IMR-90 (cell line): Measurements from ENCODE around the gene SRPRA. TPM values are rescaled to one million over a fixed set of nuclear protein-coding genes. Genes with fewer than 3 reads are reported as not detected.
A peak's percentile ranks its signal among the peaks of the same experiment; 100 is the strongest.

Source experiments
- ATAC-seq: fragments of 200-7000 bp; cut with Tn5 transposase; 2 replicates; pipeline ENCODE4 v1.9.1; 2020; ENCODE audit warnings: low read depth, mild to moderate bottlenecking, moderate library complexity
- BruUV-seq: library from RNA; stranded (reverse); fragments of 400-500 nt; replicated peaks from 2 replicates; lab custom pipeline; 2021; lab: Mats Ljungman, UMichigan
- CTCF ChIA-PET: fragments of 300-600 bp; formaldehyde crosslinking; extraction: SDS; loops from one replicate; lab custom pipeline; 2021; ENCODE audit warnings: antibody characterized with exemption; lab: Yijun Ruan, JAX
- POLR2A ChIA-PET: fragments of 300-600 bp; sonication (Branson Sonifier 250); formaldehyde crosslinking; loops from one replicate; lab custom pipeline; 2022; ENCODE audit warnings: antibody characterized with exemption; ENCODE audit not compliant: unreplicated experiment; lab: Charles Lee
- DNase-seq: peaks from one replicate; pipeline ENCODE4 v3.0.0; 2013
- H2AFZ ChIP-seq: replicated peaks from 2 replicates; pipeline ENCODE3; 2013; ENCODE audit warnings: low read length, mild to moderate bottlenecking; ENCODE audit not compliant: poor library complexity
- H2AK5ac ChIP-seq: 2 replicates; pipeline ENCODE4 v1.6.1; 2013; ENCODE audit warnings: low read depth, low read length, inconsistent platforms
- H2AK9ac ChIP-seq: replicated peaks from 2 replicates; pipeline ENCODE3; 2013; ENCODE audit warnings: mild to moderate bottlenecking, low read depth, low read length, moderate library complexity; ENCODE audit not compliant: poor library complexity
- H2BK120ac ChIP-seq: 2 replicates; pipeline ENCODE4 v1.6.1; 2013; ENCODE audit warnings: low read depth, low read length, inconsistent platforms
- H2BK15ac ChIP-seq: 3 replicates; pipeline ENCODE4 v1.6.1; 2013; ENCODE audit warnings: low read depth, low read length, inconsistent platforms
- H2BK20ac ChIP-seq: 2 replicates; pipeline ENCODE4 v1.6.1; 2013; ENCODE audit warnings: low read depth, mild to moderate bottlenecking, inconsistent platforms, low read length, moderate library complexity
- H2BK5ac ChIP-seq: 2 replicates; pipeline ENCODE4 v1.6.1; 2013; ENCODE audit warnings: mild to moderate bottlenecking, low read depth, low read length, inconsistent platforms; ENCODE audit not compliant: poor library complexity, severe bottlenecking
- H3K14ac ChIP-seq: replicated peaks from 2 replicates; pipeline ENCODE4 v1.6.1; 2013; ENCODE audit warnings: low read depth, low read length, inconsistent platforms
- H3K18ac ChIP-seq: 2 replicates; pipeline ENCODE4 v1.6.1; 2013; ENCODE audit warnings: low read depth, low read length, control low read depth
- H3K23ac ChIP-seq: 2 replicates; pipeline ENCODE4 v1.6.1; 2013; ENCODE audit warnings: low read depth, low read length, inconsistent platforms
- H3K27ac ChIP-seq: 2 replicates; pipeline ENCODE4 v1.5.1; 2013; ENCODE audit warnings: mild to moderate bottlenecking, control low read depth, low read length; ENCODE audit not compliant: insufficient read depth
- H3K27me3 ChIP-seq: 2 replicates; pipeline ENCODE4 v1.6.1; 2013; ENCODE audit warnings: low read length; ENCODE audit not compliant: control insufficient read depth, insufficient read depth
- H3K36me3 ChIP-seq: 2 replicates; pipeline ENCODE4 v1.6.1; 2013; ENCODE audit warnings: low read length, mixed read lengths; ENCODE audit not compliant: control insufficient read depth, insufficient read depth
- H3K4ac ChIP-seq: 2 replicates; pipeline ENCODE4 v1.6.1; 2013; ENCODE audit warnings: low read depth, low read length, inconsistent platforms
- H3K4me1 ChIP-seq: 2 replicates; pipeline ENCODE4 v1.6.1; 2013; ENCODE audit warnings: low read length, mixed read lengths; ENCODE audit not compliant: control insufficient read depth, insufficient read depth
- H3K4me2 ChIP-seq: 2 replicates; pipeline ENCODE4 v1.6.1; 2013; ENCODE audit warnings: low read depth, mild to moderate bottlenecking, control low read depth, low read length, moderate library complexity
- H3K4me3 ChIP-seq: 2 replicates; pipeline ENCODE4 v1.5.1; 2013; ENCODE audit warnings: low read depth, mild to moderate bottlenecking, control low read depth, low read length, moderate library complexity; ENCODE audit not compliant: insufficient read depth
- H3K56ac ChIP-seq: 2 replicates; pipeline ENCODE4 v1.6.1; 2013; ENCODE audit warnings: low read length, inconsistent platforms; ENCODE audit not compliant: insufficient read depth; ENCODE audit errors: extremely low read depth
- H3K79me1 ChIP-seq, 2 experiments: 2 replicates each; pipeline ENCODE4 v1.6.1; 2013; ENCODE audit warnings: low read length in 2 of 2, inconsistent platforms in 1 of 2, low read depth in 1 of 2
- H3K9ac ChIP-seq: 2 replicates; pipeline ENCODE4 v1.6.1; 2013; ENCODE audit warnings: low read depth, low read length, control low read depth
- H3K9me1 ChIP-seq: 2 replicates; pipeline ENCODE4 v1.6.1; 2013; ENCODE audit warnings: low read length, inconsistent platforms; ENCODE audit not compliant: insufficient read depth
- H3K9me3 ChIP-seq: 2 replicates; pipeline ENCODE4 v1.6.1; 2013; ENCODE audit warnings: low read length; ENCODE audit not compliant: control insufficient read depth, insufficient read depth
- H4K20me1 ChIP-seq: 2 replicates; pipeline ENCODE4 v1.6.1; 2013; ENCODE audit warnings: low read length, inconsistent platforms; ENCODE audit not compliant: insufficient read depth
- H4K5ac ChIP-seq: 2 replicates; pipeline ENCODE4 v1.6.1; 2013; ENCODE audit warnings: mild to moderate bottlenecking, low read depth, low read length, control low read depth
- H4K8ac ChIP-seq, 2 experiments: 2 replicates each; pipeline ENCODE4 v1.6.1; 2013; ENCODE audit warnings: low read depth in 2 of 2, low read length in 2 of 2, control low read depth in 1 of 2, inconsistent platforms in 1 of 2
- H4K91ac ChIP-seq: 2 replicates; pipeline ENCODE4 v1.6.1; 2013; ENCODE audit warnings: low read depth, low read length, inconsistent platforms; ENCODE audit not compliant: insufficient read depth
- BHLHE40 ChIP-seq: fragments of 150-350 bp; IDR thresholded peaks from 2 replicates; pipeline ENCODE4 v1.6.1; 2016; ENCODE audit warnings: mild to moderate bottlenecking, low read depth, low read length
- CHD1 ChIP-seq: IDR thresholded peaks from 2 replicates; pipeline ENCODE4 v1.6.1; 2012; ENCODE audit warnings: low read depth, low read length, improper control_type of control experiment
- FOS ChIP-seq: fragments of 150-350 bp; IDR thresholded peaks from 2 replicates; pipeline ENCODE4 v1.6.1; 2016; ENCODE audit warnings: low read depth, low read length
- MAFK ChIP-seq: IDR thresholded peaks from 2 replicates; pipeline ENCODE4 v1.6.1; 2012; ENCODE audit warnings: low read depth, low read length, improper control_type of control experiment
- MAZ ChIP-seq: IDR thresholded peaks from 2 replicates; pipeline ENCODE4 v1.6.1; 2012; ENCODE audit warnings: low read depth, mild to moderate bottlenecking, low read length, improper control_type of control experiment, moderate library complexity, borderline replicate concordance
- MXI1 ChIP-seq: IDR thresholded peaks from 2 replicates; pipeline ENCODE4 v1.6.1; 2012; ENCODE audit warnings: low read depth, mild to moderate bottlenecking, low read length, moderate library complexity, borderline replicate concordance
- POLR2A ChIP-seq: IDR thresholded peaks from 2 replicates; pipeline ENCODE4 v1.6.1; 2012; ENCODE audit warnings: mild to moderate bottlenecking, low read depth, low read length
- RAD21 ChIP-seq: IDR thresholded peaks from 2 replicates; pipeline ENCODE4 v1.6.1; 2012; ENCODE audit warnings: low read length, improper control_type of control experiment
- RFX5 ChIP-seq: IDR thresholded peaks from 2 replicates; pipeline ENCODE4 v1.8.0; 2012; ENCODE audit warnings: low read depth, mild to moderate bottlenecking, low read length, moderate library complexity
- SMC3 ChIP-seq: fragments of 150-350 bp; IDR thresholded peaks from 2 replicates; pipeline ENCODE4 v1.6.1; 2016; ENCODE audit warnings: low read depth, mild to moderate bottlenecking, antibody characterized with exemption, low read length, moderate library complexity
- USF2 ChIP-seq: fragments of 150-350 bp; IDR thresholded peaks from 2 replicates; pipeline ENCODE4 v1.6.1; 2017; ENCODE audit warnings: mild to moderate bottlenecking, antibody characterized with exemption, low read length, low read depth
- WGBS, 2 experiments: methylation state at CpG; one replicate each; pipeline versions ENCODE4 v1.1.5 to v1.1.7; 2013; ENCODE audit warnings: missing lambda C conversion rate in 2 of 2; ENCODE audit not compliant: insufficient read length in 1 of 2; ENCODE audit errors: extremely low coverage in 2 of 2; 5-methylcytosine and 5-hydroxymethylcytosine counted together
- dilution Hi-C: fragments of 300-500 bp; cut with HindIII; formaldehyde crosslinking; loops from one replicate; pipeline ENCODE4 v1.14.3; 2018; ENCODE audit warnings: low sequenced_read_pairs; ENCODE audit not compliant: unreplicated experiment
- in situ Hi-C: fragments of 300-500 bp; cut with MboI; formaldehyde crosslinking; loops from 3 replicates; pipeline ENCODE4 v1.14.3; 2019; ENCODE audit warnings: low sequenced_read_pairs, inconsistent platforms, mixed read lengths
- intact Hi-C: fragments of 100-400 bp; cut with micrococcal nuclease; formaldehyde crosslinking; loops from 2 replicates; pipeline ENCODE4 v1.10.0; 2022
- polyA plus RNA-seq, 3 experiments: library from polyadenylated mRNA; depleted of rRNA; stranded (reverse); fragments of >200 nt; gene quantifications; 2 replicates each; pipeline ENCODE4 v1.2.3, GENCODE V29; 2012; ENCODE audit warnings: low replicate concordance in 1 of 3
- total RNA-seq: library from RNA; depleted of rRNA; stranded (reverse); fragments of >200 nt; gene quantifications from 2 replicates; pipeline ENCODE4 v1.2.3, GENCODE V29; 2012

The SRPRA gene
- total and polyA plus RNA-seq, 2 of the 4 experiments (the other 2 are of a cell fraction), result 108 to 131 TPM

DNA sequence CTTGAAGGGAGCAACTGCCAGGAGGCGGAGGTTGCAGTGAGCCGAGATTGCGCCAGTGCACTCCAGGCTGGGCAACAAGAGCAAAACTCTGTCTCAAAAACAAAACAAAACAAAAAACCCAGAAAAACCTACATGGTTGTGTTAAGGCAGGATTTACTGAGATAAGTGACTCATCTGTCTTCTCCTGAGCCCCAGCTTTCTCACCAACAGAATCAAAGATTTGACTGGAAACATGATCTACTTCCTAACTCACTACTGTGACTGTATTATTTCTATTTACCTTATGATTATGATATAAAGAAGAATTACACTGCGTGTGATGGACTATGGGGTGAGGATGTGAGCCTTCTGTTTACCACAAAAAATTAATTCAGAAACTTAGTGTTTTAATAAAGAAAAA, 35.3 kb downstream of the SRPRA start:
- no peak overlapping the region for H3K18ac ChIP-seq
- H3K9ac ChIP-seq, result no peak overlapping the region
- no peak overlapping the region for H2BK15ac ChIP-seq
- no peak overlapping the region for H2AFZ ChIP-seq
- TF ChIP-seq RAD21, result no peak
- TF ChIP-seq MAFK, result no peak
- TF ChIP-seq FOS, result no peak
- TF ChIP-seq MAZ, result no peak
- no peak for TF ChIP-seq POLR2A
- no peak for TF ChIP-seq BHLHE40
- no peak for TF ChIP-seq SMC3
- no peak for TF ChIP-seq CHD1
- no peak for TF ChIP-seq RFX5
- no peak for TF ChIP-seq USF2
- no peak for TF ChIP-seq MXI1
- no peak overlapping the region for H3K23ac ChIP-seq
- dilution Hi-C loops, result no loop called here
- H4K8ac ChIP-seq, result no peak overlapping the region
- H3K56ac ChIP-seq, result no peak overlapping the region
- no peak overlapping the region for H3K4me2 ChIP-seq
- DNase-seq (peak; percentile 78), ATAC-seq (peak; percentile 83)
- no peak overlapping the region for H4K5ac ChIP-seq
- peaks cover 13% of the 10 kb centered on the region; the same call in 1 of the 2 replicates for H4K20me1 ChIP-seq
- no peaks in the 10 kb centered on the region; the same call in 1 of the 2 replicates for H3K9me1 ChIP-seq
- H2BK5ac ChIP-seq, result no peak overlapping the region
- no peak overlapping the region for H3K4me3 ChIP-seq
- WGBS, 2 experiments, result no CpG with 5 or more reads among the region's 4 CpGs
- H2BK120ac ChIP-seq, result no peak overlapping the region
- H3K4ac ChIP-seq, result no peak overlapping the region
- intact Hi-C loops, result no loop called here
- H3K36me3 ChIP-seq, result peaks cover 4% of the 10 kb centered on the region; the same call in 1 of the 2 replicates
- H4K91ac ChIP-seq, result no peak overlapping the region
- ChIA-PET POLR2A (interaction anchor here (0.6 kb wide), 1 partner anchor 1440 kb away, joined by 3 read pairs; no protein-coding TSS in a partner anchor), CTCF (no interaction called here)
- H2AK9ac ChIP-seq, result no peak overlapping the region
- peaks cover 13 to 29% of the 10 kb centered on the region in 2 experiments for H3K79me1 ChIP-seq
- H3K14ac ChIP-seq, result no peak overlapping the region
- no peak overlapping the region for H2AK5ac ChIP-seq
- H3K27me3 ChIP-seq, result no peaks in the 10 kb centered on the region
- peaks cover 1% of the 10 kb centered on the region; the same call in 1 of the 2 replicates for H3K4me1 ChIP-seq
- H3K27ac ChIP-seq, result no peak overlapping the region
- BruUV-seq, result no TSS peak
- no peaks in the 10 kb centered on the region for H3K9me3 ChIP-seq
- no peak overlapping the region for H2BK20ac ChIP-seq
- in situ Hi-C loops, result no loop called here
